ENCODE measurements around the gene CNKSR1.

- TF ChIP-seq CTCF (IDR thresholded peaks at IDR 0.05), result no peak
- TF ChIP-seq POLR2A (IDR thresholded peaks at IDR 0.05), result no peak
These were observed 14.4 kb downstream of the CNKSR1 start for GRCh38 chr1:26191739-26192138.
